SHP77 treated with DMSO at 0.1 percent for 48 hours (cell line): Measurements from ENCODE around the gene DPP10.

ENCODE experiments used
- DNase-seq: peaks from one replicate; lab custom pipeline; 2025; lab: John Stamatoyannopoulos, UW

DPP10 gene

GRCh38 chr2:114810092-114810491 is 367.7 kb downstream of the DPP10 start:
- no peak for DNase-seq

GRCh38 chr2:114812261-114812660 is 369.8 kb downstream of the DPP10 start:
- no peak for DNase-seq

GRCh38 chr2:114814355-114814754 is 371.9 kb downstream of the DPP10 start:
- no peak for DNase-seq

- DNase-seq: no peak
Observed at GRCh38 chr2:114821055-114821454, 378.6 kb downstream of the DPP10 start.

- no peak for DNase-seq
Observed at GRCh38 chr2:114843963-114844362, 401.5 kb downstream of the DPP10 start.

- DNase-seq: no peak
Observed at GRCh38 chr2:114857196-114857595, 414.8 kb downstream of the DPP10 start.

GRCh38 chr2:114859726-114860510 is 417.5 kb downstream of the DPP10 start:
- no peak for DNase-seq

GRCh38 chr2:114862243-114862642 is 419.8 kb downstream of the DPP10 start:
- DNase-seq: no peak

GRCh38 chr2:114864901-114865300 is 422.5 kb downstream of the DPP10 start:
- no peak for DNase-seq

- DNase-seq: no peak
Observed at GRCh38 chr2:114880046-114880445, 437.6 kb downstream of the DPP10 start.

- DNase-seq: no peak
Observed at GRCh38 chr2:114919985-114920384, 477.5 kb downstream of the DPP10 start.

GRCh38 chr2:114922076-114922475 is 479.6 kb downstream of the DPP10 start:
- no peak for DNase-seq

GRCh38 chr2:114925296-114926255 is 483.1 kb downstream of the DPP10 start:
- no peak for DNase-seq

- no peak for DNase-seq
Observed at GRCh38 chr2:114926303-114926702, 483.9 kb downstream of the DPP10 start.

GRCh38 chr2:114929225-114929624 is 486.8 kb downstream of the DPP10 start:
- no peak for DNase-seq

GRCh38 chr2:114933671-114934241 is 491.3 kb downstream of the DPP10 start:
- DNase-seq: no peak

- DNase-seq: no peak
Observed at GRCh38 chr2:114935031-114935430, 492.6 kb downstream of the DPP10 start.

- no peak for DNase-seq
Observed at GRCh38 chr2:114937366-114937930, 495.0 kb downstream of the DPP10 start.

- DNase-seq: no peak
Observed at GRCh38 chr2:114940785-114941458, 498.5 kb downstream of the DPP10 start.

GRCh38 chr2:114949228-114949804 is 506.9 kb downstream of the DPP10 start:
- DNase-seq: no peak

- DNase-seq: no peak
Observed at GRCh38 chr2:114960389-114960788, 517.9 kb downstream of the DPP10 start.
